ENCODE data around the gene COL21A1. TPM values are rescaled to one million over a fixed set of nuclear protein-coding genes. Genes with fewer than 3 reads are reported as not detected.
"Not testable (repeated sequence)": the region's sequence is repeated elsewhere in the genome, so short reads cannot be mapped to it uniquely, and the experiment has no call there.

Gene COL21A1
- total RNA-seq, 2 experiments from 2014 or later = not detected

DNA sequence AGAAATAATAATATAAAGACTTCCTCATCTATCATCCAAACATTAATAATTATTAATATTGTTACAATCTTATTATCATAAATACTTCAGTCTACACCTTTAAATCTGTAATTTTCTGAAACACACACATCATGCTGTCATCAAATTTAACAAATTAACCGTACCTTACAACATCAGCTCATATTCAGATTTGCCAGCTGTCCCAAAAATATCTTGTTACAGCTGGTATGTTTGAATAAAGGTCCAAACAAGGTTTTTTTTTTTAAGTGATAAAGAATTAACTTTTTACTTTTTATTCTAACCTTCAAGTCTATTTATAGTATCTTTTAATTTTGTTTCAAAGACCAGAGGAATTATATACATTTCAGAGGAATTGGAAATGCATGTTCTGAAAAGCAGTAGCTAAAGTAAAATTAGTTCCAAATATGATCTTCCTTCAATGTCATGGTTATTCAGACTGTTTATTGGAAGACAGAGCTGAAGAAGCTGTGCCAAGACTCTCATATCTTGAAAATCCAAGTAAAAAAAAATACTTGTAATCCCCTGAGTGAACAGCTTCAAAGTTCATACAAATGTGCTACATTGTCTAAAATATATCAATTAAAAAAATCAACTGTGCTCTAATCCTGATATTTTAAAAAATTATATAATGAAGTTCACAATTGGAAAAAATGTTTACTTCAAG is 210.3 kb downstream of the COL21A1 start:
- Mint-ChIP-seq H3K4me1 (no peaks in the 10 kb centered on the region), H3K4me3 (no peak overlapping the region), H3K36me3 (ENCODE audit: low read depth) (no peaks in the 10 kb centered on the region), H3K9me3 (peaks cover 5% of the 10 kb centered on the region), H3K27me3 (no peaks in the 10 kb centered on the region), H3K27ac (no peak overlapping the region)
- DNase-seq = no peak
- ChIA-PET POLR2A (no interaction called here), CTCF (no interaction called here)

DNA sequence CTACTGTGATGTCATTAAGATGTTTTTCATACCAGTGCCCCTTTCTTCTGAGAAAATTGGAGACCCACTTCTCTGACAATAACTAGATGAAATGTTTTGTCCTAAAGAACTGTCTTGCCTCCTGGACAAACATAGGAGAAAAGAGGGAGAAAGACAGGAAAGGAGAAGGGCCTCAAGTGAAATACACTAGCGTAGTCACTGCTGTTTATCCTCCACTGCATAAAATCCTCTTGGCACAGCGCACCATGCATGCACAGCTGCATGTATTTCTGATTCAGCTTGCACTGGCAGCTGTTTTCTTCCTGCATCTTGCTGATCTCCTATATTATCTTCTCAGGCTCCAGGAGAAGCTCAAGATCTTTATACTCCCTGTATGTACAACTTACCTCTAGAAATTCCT is 214.0 kb downstream of the COL21A1 start:
- no peak overlapping the region for H3K4me3 Mint-ChIP-seq
- no peaks in the 10 kb centered on the region for H3K27me3 Mint-ChIP-seq
- H3K4me1 Mint-ChIP-seq = no peaks in the 10 kb centered on the region
- peaks cover 5% of the 10 kb centered on the region for H3K9me3 Mint-ChIP-seq
- no peaks in the 10 kb centered on the region for H3K36me3 Mint-ChIP-seq (ENCODE audit: low read depth)
- H3K27ac Mint-ChIP-seq = no peak overlapping the region
- POLR2A ChIA-PET = no interaction called here
- CTCF ChIA-PET = no interaction called here
- no peak for DNase-seq

DNA sequence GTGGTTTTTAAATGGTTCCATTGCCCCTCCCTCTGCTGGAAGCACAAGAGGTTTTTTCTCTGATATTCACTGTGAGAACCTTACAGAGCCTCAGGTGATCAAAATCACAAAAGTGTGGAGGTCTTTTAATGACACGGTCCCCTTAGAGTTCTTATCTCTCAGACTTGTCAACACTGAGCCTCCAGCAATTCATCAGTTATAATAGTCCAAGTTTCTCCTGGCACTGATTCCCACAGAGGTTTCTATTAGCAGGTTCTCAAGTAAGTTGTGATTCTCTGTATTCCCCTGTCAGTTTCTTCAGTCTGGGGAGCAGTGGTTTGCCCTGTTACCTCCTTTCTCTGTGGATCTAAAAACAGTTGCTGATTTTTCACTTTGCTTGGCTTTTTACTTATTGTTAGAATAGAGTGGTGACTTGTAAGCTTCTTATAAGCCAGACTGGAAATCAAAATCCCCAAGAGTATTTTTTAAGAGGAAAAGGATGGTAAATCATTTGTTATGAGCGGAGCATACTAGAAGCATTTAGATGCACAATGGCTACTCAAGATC is 214.6 kb downstream of the COL21A1 start:
- Mint-ChIP-seq H3K4me1 (no peaks in the 10 kb centered on the region), H3K27me3 (no peaks in the 10 kb centered on the region), H3K36me3 (ENCODE audit: low read depth) (no peaks in the 10 kb centered on the region), H3K27ac (no peak overlapping the region), H3K9me3 (peaks cover 4% of the 10 kb centered on the region), H3K4me3 (no peak overlapping the region)
- POLR2A ChIA-PET = no interaction called here
- CTCF ChIA-PET = no interaction called here
- DNase-seq = no peak

DNA sequence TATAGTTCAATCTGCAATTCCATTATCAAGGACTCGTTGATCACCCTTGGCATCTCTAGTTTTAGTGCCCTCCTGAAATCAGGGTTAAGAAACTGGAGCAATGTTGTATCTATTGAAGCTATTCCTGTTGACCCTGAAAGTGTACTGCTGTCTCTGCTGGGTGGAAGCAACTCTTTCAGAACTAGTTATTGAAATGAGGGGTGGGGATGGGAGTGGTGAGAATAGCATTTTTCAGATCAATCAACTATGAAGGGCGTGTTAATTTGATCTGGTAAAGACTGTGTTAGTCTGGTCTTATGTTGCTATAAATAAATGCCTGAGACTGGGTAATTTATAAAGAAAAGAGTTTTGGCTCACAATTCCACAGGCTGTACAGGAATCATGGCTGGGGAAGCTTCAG is 219.5 kb downstream of the COL21A1 start:
- no peak for DNase-seq
- Mint-ChIP-seq H3K27me3 (no peaks in the 10 kb centered on the region), H3K27ac (no peak overlapping the region), H3K4me3 (no peak overlapping the region), H3K36me3 (ENCODE audit: low read depth) (no peaks in the 10 kb centered on the region), H3K9me3 (peaks cover 4% of the 10 kb centered on the region), H3K4me1 (no peaks in the 10 kb centered on the region)
- POLR2A ChIA-PET = no interaction called here
- CTCF ChIA-PET = no interaction called here

DNA sequence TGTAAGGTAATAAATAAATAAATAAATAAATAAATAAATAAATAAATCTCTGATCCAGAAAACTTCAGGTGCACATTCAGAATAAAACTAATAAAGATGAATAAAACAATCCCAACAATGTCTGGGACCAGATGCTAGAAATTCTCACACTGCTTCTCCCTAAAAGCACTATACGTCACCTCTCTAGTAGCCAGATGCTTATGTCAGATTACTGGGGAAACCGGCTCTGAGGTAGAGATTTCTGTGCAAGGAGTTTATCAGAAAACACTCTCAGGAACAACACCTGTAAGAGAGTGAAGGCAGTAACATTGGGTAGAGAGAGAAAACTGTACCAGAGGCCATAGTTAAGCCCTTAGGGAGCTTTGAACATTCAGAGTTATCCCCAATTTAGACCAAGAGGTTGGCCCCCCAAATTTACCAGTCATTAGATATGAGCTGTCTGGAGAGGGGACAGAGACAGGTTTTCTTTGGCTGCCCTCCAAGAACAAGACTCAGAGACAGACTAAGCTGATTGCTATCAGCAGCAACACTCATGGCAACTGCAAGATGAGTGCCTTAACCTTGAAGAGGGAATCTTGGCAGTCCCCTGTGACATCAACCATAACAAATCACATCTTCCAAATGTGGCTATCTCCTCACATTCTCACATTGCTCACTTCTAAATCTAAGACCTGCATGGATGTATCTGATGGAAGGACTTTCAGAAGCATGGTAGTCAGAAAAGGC is 220.8 kb downstream of the COL21A1 start:
- Mint-ChIP-seq H3K4me1 (no peaks in the 10 kb centered on the region), H3K36me3 (ENCODE audit: low read depth) (no peaks in the 10 kb centered on the region), H3K4me3 (no peak overlapping the region), H3K27ac (no peak overlapping the region), H3K27me3 (no peaks in the 10 kb centered on the region), H3K9me3 (peaks cover 4% of the 10 kb centered on the region)
- POLR2A ChIA-PET = no interaction called here
- DNase-seq = no peak
- CTCF ChIA-PET = no interaction called here

DNA sequence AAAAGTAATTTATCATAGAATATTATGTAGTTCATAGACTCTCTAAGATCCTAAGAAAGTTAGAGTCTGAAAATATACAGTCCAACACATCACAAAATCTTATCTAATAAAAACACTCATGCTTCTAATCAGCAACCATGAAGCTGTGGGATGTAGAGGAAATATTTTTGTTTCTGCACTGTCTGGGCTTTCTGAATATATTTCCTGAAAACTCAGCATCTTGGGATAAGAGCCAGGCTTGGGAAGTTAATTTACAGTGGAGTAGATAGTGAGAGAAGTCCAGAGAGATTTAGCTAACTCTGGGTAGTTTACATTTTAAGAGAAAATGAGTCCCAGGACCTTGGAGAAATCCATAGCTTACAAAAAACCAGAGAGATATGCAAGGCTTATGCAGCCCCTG is 221.6 kb downstream of the COL21A1 start:
- H3K27me3 Mint-ChIP-seq = no peaks in the 10 kb centered on the region

DNA sequence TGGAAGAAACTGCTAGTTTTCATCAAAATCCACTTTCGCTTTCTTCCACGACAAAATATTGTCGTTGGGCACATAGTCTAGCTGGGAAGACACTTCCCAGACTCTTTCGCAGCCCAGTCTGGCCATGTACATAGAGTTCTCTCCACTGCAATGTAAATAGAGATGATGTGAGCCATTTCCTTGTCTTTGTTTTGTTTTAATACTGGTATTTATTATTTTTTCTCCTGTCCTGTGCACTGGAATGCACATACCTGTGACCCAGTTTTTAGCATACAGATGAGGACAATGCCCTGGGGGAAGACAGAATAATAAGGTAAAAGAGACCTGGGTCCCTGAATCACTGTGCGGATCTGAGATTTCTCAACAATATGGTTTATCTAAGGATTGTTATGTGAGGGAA is 222.4 kb downstream of the COL21A1 start:
- Mint-ChIP-seq H3K36me3 (ENCODE audit: low read depth) (no peaks in the 10 kb centered on the region), H3K27me3 (no peaks in the 10 kb centered on the region), H3K4me3 (no peak overlapping the region), H3K27ac (no peak overlapping the region), H3K4me1 (no peaks in the 10 kb centered on the region), H3K9me3 (peaks cover 4% of the 10 kb centered on the region)
- POLR2A ChIA-PET = no interaction called here
- CTCF ChIA-PET = no interaction called here
- DNase-seq = no peak

More for the DNA sequence above, 221.6 kb downstream of the COL21A1 start:
- peaks cover 4% of the 10 kb centered on the region for H3K9me3 Mint-ChIP-seq
- H3K4me1 Mint-ChIP-seq = no peaks in the 10 kb centered on the region
- CTCF ChIA-PET = no interaction called here
- H3K4me3 Mint-ChIP-seq = no peak overlapping the region
- DNase-seq = no peak
- H3K36me3 Mint-ChIP-seq (ENCODE audit: low read depth) = no peaks in the 10 kb centered on the region
- POLR2A ChIA-PET = no interaction called here
- H3K27ac Mint-ChIP-seq = no peak overlapping the region

DNA sequence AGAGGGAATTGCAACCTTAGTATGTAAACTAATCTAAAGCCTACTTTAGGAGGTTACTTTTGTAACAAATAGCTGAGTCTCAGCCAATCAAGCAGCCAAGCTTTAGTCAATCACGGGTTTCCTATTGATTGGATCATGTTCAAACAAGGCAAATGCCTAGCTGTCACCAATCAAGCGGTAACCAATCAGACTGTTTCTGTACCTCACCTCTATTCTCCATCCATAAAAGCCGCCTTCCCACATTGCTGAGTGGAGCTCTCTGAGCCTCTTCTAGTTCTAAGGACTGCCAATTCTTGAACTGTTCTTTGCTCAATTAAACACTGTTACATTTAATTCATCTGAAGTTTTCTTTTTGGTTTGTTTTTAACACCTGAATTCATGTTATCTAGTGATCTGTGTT is 223.6 kb downstream of the COL21A1 start:
- H3K4me1 Mint-ChIP-seq = no peaks in the 10 kb centered on the region
- CTCF ChIA-PET = no interaction called here
- H3K27me3 Mint-ChIP-seq = no peaks in the 10 kb centered on the region
- no peak overlapping the region for H3K27ac Mint-ChIP-seq
- no peak for DNase-seq
- no peaks in the 10 kb centered on the region for H3K9me3 Mint-ChIP-seq
- no peak overlapping the region for H3K4me3 Mint-ChIP-seq
- no peaks in the 10 kb centered on the region for H3K36me3 Mint-ChIP-seq (ENCODE audit: low read depth)
- POLR2A ChIA-PET = no interaction called here

DNA sequence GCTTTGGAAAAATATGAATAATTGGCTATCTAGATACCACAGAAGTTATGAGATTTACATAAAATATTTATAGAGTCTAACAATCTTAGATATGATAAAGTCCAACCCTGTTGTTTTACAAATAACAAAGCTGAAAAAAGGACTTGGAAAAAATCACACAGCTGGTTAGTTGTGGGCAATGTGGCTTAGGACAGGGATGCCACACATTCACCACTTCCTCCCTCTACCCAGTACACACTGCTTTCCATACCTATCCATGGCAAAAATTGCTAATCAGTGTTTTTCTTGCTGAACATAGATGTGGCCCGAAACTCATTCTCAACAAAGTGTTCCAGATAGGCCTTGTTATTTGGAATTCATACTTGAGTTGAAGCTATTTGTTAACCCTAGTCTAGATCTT is 224.7 kb downstream of the COL21A1 start:
- ChIA-PET CTCF (no interaction called here), POLR2A (no interaction called here)
- Mint-ChIP-seq H3K36me3 (ENCODE audit: low read depth) (no peaks in the 10 kb centered on the region), H3K27ac (no peak overlapping the region), H3K27me3 (no peaks in the 10 kb centered on the region), H3K4me1 (no peaks in the 10 kb centered on the region), H3K4me3 (no peak overlapping the region), H3K9me3 (no peaks in the 10 kb centered on the region)
- no peak for DNase-seq

DNA sequence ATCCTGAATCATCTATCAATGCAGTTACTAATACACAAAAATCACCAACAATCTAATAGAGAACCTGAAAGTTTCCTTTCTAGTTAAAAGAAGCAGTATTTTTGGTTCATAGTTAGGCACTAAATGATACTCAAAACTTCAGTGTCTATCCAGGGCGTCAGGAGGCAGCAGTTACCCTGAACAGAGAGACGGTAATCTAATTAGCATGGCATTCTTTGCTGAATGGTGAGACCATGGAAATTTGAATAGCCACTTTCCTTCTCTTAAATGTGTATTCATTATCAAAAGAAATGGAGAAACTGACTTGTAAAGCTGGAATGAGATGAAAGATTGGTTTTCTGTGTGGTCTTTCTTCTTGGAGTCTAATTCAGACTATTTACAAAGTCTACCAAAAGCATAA is 225.4 kb downstream of the COL21A1 start:
- no peaks in the 10 kb centered on the region for H3K9me3 Mint-ChIP-seq
- H3K27me3 Mint-ChIP-seq = no peaks in the 10 kb centered on the region
- ChIA-PET POLR2A (no interaction called here), CTCF (no interaction called here)
- H3K27ac Mint-ChIP-seq = no peak overlapping the region
- no peak overlapping the region for H3K4me3 Mint-ChIP-seq
- DNase-seq = no peak
- no peaks in the 10 kb centered on the region for H3K4me1 Mint-ChIP-seq
- H3K36me3 Mint-ChIP-seq (ENCODE audit: low read depth) = no peaks in the 10 kb centered on the region

DNA sequence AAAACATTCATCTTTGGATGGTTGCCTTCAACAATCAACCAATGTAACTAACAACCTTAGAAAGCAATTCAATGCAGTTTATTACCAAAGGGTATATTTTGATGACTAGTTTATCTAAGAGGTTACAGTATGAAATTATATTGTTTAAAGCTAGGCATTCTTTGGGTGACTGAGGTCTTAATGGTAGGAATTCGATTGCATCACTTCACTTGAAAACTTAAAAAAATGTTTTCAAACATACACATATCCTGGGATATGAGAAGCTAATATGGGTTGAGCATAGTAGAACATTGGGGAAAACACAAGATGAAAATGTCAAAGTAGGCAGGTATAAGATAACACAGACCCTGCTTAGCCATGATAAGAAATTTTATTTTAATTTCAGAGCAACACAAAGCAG is 227.4 kb downstream of the COL21A1 start:
- POLR2A ChIA-PET = no interaction called here
- H3K4me3 Mint-ChIP-seq = no peak overlapping the region
- no peaks in the 10 kb centered on the region for H3K4me1 Mint-ChIP-seq
- no peak overlapping the region for H3K27ac Mint-ChIP-seq
- CTCF ChIA-PET = no interaction called here
- peaks cover 2% of the 10 kb centered on the region for H3K9me3 Mint-ChIP-seq
- no peaks in the 10 kb centered on the region for H3K27me3 Mint-ChIP-seq
- H3K36me3 Mint-ChIP-seq (ENCODE audit: low read depth) = no peaks in the 10 kb centered on the region
- no peak for DNase-seq

DNA sequence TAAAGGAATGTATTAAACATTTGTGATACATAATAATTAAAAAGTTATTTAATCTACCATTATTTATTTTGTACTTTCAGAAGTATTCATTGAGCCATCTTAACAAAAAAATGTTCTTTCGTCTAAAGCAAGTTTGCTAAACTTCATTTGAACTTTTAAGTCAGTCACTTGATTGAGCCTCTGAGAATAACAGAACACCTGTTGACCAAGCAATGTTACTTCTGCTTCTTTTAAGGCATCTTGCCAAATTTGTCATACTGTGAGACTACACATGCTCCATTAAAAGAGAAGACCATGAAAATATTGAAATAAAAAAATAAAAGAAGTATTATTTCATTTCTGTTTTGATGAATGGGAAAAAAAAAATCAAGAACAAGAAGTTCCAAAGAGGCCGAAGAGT is 230.2 kb downstream of the COL21A1 start:
- POLR2A ChIA-PET = no interaction called here
- H3K27me3 Mint-ChIP-seq = no peaks in the 10 kb centered on the region
- CTCF ChIA-PET = no interaction called here
- no peaks in the 10 kb centered on the region for H3K4me1 Mint-ChIP-seq
- H3K36me3 Mint-ChIP-seq (ENCODE audit: low read depth) = no peaks in the 10 kb centered on the region
- H3K9me3 Mint-ChIP-seq = peaks cover 10% of the 10 kb centered on the region
- no peak overlapping the region for H3K4me3 Mint-ChIP-seq
- DNase-seq = no peak
- no peak overlapping the region for H3K27ac Mint-ChIP-seq

DNA sequence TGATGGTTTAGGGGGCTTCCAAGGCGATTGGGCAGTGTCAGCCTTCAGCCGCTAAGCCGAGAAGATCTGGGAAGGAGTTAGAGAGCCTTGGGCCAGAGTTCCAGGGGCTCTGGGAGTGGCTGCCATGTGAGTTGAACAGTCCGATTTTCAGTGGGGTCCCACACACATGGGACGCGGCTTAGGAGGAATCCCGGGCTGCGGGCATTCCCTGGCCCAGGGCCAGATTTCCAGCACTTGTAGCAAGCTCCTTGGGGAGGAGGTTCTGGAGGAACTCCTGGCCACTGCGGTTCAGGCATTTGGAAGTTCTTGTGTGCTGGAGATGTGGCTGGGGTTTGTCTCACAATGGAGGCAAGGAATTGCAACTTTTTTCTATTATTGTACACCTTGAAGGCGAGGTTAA is 233.3 kb downstream of the COL21A1 start:
- POLR2A ChIA-PET; H3K27ac Mint-ChIP-seq; H3K4me1 Mint-ChIP-seq; H3K4me3 Mint-ChIP-seq; H3K27me3 Mint-ChIP-seq; H3K36me3 Mint-ChIP-seq (ENCODE audit: low read depth); DNase-seq; CTCF ChIA-PET: not testable (repeated sequence)
- H3K9me3 Mint-ChIP-seq = peaks cover 12% of the 10 kb centered on the region

DNA sequence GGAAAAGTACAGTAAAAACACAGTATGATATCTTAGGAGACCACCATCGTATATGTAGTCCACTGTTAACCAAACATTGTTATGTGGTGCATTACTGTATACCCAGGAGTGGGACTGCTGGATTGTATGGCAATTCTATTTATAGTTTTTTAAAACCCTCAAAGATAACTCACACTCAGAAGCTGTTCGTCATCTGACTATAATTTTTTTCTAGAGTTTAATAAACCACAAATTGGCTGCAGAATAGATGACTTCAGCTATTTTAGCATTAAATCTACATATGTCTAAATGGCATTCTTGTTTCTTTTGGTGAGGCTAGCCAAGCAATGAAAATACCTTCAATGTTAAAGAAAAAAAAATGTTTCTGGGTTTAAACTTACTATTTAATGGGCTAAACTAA is 237.7 kb downstream of the COL21A1 start:
- no peaks in the 10 kb centered on the region for H3K36me3 Mint-ChIP-seq (ENCODE audit: low read depth)
- CTCF ChIA-PET = no interaction called here
- no peaks in the 10 kb centered on the region for H3K27me3 Mint-ChIP-seq
- H3K9me3 Mint-ChIP-seq = peaks cover 7% of the 10 kb centered on the region
- DNase-seq = no peak
- POLR2A ChIA-PET = no interaction called here
- H3K27ac Mint-ChIP-seq = no peak overlapping the region
- no peaks in the 10 kb centered on the region for H3K4me1 Mint-ChIP-seq
- H3K4me3 Mint-ChIP-seq = no peak overlapping the region
